ENCODE data around the gene ZNF586.

- no peak for TF ChIP-seq HDGF (IDR thresholded peaks at IDR 0.05; ENCODE audit: borderline replicate concordance)
- TF ChIP-seq ELF4 (IDR thresholded peaks at IDR 0.05): no peak
- TF ChIP-seq SP1 (IDR thresholded peaks at IDR 0.05): no peak
- TF ChIP-seq BHLHE40 (IDR thresholded peaks at IDR 0.05; ENCODE audit: borderline replicate concordance): no peak
- no peak for TF ChIP-seq NFRKB (IDR thresholded peaks at IDR 0.05)
- no peak for TF ChIP-seq PKNOX1 (IDR thresholded peaks at IDR 0.05)
- TF ChIP-seq ZNF384 (IDR thresholded peaks at IDR 0.05): no peak
Observed at GRCh38 chr19:57812226-57812625, 42.8 kb downstream of the ZNF586 start.

All from HEK293T (cell line).